ENCODE measurements around the gene CYP2S1.
"Not testable (repeated sequence)": the region's sequence is repeated elsewhere in the genome, so short reads cannot be mapped to it uniquely, and the experiment has no call there.

Gene CYP2S1

GRCh38 chr19:41192574-41193429 is at the start of gene CYP2S1:
Gene CYP2S1 (plus strand): TSS chr19:41193219. CDS start chr19:41193265, 46 bp downstream.
- no peak for DNase-seq (ENCODE audit: low read depth)

DNA sequence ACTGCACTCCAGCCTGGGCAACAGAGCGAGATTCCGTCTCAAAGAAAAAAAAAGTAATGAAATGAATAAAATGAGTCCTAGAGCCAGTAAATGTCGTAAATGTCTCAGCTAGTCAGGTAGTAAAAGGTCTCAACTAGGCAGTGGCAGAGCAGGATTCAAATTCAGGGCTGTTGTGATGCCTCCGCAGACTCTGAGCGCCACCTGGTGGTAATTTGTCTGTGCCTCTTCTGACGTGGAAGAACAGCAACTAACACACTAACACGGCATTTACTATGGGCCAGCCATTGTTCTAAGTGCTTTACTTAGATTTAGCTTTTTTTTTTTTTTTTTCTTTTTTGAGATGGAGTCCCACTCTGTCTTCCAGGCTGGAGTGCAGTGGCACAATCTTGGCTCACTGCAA is 48.6 kb upstream of the CYP2S1 start:
- DNase-seq (ENCODE audit: low read depth) = peak; percentile 68

- no peak for DNase-seq (ENCODE audit: low read depth)
These were observed 43.2 kb upstream of the CYP2S1 start for GRCh38 chr19:41149831-41150230.

- DNase-seq (ENCODE audit: low read depth) = not testable (repeated sequence)
These were observed 42.0 kb upstream of the CYP2S1 start for GRCh38 chr19:41150986-41151385.

- no peak for DNase-seq (ENCODE audit: low read depth)
These were observed 39.0 kb upstream of the CYP2S1 start for GRCh38 chr19:41154060-41154459.

DNA sequence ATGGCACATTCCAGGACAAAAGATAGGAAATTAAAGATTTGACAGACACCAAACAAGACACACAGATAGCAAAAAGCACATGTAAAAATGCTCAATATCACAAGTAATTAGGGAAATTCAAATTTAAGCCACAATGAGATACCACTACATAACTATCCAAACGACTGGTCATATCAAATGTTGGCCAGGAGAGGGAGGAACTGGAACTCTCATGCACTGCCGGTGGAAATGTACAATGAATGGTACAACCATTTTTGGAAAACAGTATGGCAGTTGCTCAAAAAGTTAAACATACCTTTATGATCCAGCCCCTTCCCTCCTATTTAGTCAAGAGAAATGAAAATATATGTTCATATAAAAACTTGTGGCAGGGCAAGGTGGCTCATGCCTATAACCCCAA is 36.8 kb upstream of the CYP2S1 start:
- DNase-seq (ENCODE audit: low read depth) = no peak

DNA sequence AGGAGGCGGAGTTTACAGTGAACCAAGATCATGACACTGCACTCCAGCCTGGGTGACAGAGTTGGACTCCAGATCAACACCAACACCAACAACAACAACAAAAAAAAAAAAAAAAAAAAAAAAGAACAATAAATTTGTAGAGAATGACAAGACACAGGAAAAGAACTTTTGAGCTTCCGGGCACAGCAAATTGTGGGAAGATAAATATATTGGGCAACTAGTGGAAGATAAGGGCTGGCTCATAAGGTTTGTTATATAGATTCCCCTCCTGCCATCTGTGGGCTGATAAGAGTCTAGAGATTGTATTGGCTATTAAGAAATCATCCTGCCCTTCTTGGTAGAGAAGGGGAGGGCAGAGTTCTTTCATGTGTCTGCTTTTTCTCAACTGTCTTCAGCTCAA is 33.1 kb upstream of the CYP2S1 start:
- no peak for DNase-seq (ENCODE audit: low read depth)

GRCh38 chr19:41161903-41162302 is 31.1 kb upstream of the CYP2S1 start:
- DNase-seq (ENCODE audit: low read depth) = no peak

GRCh38 chr19:41166944-41167804 is 25.8 kb upstream of the CYP2S1 start:
- DNase-seq (ENCODE audit: low read depth) = no peak

DNA sequence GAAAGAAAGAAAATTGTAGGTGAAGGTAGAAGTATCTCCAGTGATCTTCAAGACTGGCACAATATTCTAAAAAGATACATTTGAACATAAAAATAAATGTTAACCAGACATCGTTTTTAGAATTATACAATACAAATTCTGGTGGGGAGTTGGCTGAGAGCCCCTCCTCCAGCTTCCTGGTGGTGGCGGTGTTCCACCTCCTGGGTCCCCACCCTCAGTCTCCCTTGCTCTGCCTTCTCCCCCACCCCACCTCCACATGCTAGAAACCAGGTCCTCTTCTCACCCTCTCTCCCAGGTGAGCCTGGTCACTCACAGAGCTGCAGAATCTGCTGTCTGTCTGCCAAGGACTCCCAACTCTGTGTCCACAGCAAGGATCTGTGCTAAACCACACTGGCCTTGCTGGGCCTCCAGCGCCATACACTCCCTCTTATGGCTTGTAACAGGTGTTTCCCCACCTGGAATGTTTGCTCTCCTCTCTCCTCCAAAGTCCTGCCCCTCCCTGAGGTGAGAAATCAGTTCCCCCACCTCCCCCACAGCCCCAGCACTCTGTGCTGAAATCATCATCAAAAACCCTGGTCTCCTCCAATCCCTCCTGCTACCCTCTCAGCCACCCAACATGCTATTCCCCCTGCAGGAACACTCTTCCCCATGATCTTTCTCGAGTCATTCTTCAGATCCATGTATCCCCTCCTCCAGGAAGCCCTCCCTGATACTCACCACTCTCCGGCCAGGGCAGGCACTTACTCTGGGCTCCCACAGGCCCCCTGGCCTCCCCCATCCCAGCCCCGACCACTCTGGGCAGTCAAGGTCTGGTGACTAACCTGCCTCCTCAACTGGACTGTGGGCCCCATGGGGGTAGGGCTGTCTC is 20.5 kb upstream of the CYP2S1 start:
- DNase-seq (ENCODE audit: low read depth) = no peak

GRCh38 chr19:41174297-41174928 is 18.6 kb upstream of the CYP2S1 start:
- no peak for DNase-seq (ENCODE audit: low read depth)

GRCh38 chr19:41175801-41176777 is 16.9 kb upstream of the CYP2S1 start:
- DNase-seq (ENCODE audit: low read depth) = peak; percentile 63

GRCh38 chr19:41180173-41180572 is 12.8 kb upstream of the CYP2S1 start:
- not testable (repeated sequence) for DNase-seq (ENCODE audit: low read depth)

DNA sequence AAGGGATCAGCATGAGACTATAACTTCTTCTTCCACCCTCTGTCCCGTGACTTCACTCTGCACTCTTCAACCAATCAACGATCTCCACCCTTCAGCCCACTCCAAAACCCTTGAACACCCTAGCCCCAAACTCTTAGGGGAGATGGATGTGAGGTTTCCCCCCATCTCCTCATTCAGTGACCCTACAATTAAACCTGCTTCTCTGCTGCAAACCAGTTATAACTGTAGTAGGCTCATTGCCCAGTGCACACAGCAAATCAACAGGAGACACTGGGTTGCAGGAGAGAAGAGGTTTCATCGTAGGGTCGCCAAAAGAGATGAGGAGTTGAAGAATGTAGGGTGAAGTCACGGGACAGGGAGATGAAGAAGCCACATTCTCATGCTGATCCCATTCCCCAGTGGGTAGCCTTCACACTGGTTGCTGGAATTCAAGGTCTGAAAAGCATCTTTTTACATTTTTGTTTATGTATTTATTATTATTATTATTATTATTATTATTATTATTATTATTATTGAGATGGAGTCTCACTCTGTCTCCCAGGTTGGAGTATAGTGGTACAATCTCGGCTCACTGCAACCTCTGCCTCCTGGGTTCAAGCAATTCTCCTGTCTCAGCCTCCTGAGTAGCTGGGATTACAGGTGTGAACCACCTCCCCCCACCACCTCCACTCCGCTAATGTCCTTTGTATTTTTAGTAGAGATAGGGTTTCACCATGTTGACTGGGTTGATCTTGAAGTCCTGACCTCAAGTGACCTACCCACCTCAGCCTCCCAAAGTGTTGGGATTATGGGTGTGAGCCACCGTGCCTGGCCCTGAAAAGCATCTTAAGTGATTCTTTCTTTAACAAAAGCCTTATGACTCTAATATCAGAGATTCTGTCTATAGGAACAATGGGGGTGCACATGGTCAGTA is 5.8 kb upstream of the CYP2S1 start:
- DNase-seq (ENCODE audit: low read depth) = no peak

GRCh38 chr19:41187884-41188279 is 5.1 kb upstream of the CYP2S1 start:
- DNase-seq (ENCODE audit: low read depth) = no peak

DNA sequence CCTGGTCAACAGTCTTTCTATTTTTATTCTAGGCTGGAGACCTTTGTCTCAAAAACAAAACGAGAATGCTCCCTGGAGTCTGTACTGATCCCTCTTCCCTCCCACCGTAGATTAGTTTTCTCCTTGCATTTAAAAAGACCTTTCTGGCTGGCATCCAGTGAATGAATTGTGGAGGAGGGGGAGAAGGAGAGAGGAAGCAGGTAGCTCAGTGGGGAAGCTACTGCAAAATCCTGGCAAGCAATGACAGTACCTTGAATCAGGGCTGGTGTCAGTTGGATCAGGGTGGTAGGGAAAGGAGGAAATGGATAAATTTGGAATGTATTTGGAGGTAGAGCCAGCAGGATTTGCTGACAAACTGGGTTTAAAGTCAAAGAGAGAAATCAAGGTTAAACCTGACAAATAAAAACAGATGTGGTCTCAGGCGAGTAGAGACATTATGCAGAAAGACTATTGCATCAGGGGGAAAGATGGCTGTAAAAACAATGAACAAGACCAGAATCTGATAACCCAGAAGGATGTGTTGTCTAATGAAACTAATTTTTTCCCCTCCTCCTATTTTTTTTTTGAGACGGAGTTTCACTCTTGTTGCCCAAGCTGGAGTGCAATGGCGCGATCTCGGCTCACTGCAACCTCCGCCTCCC is 3.5 kb upstream of the CYP2S1 start:
- DNase-seq (ENCODE audit: low read depth) = no peak

- no peak for DNase-seq (ENCODE audit: low read depth)
These were observed 574 bp downstream of the CYP2S1 start for GRCh38 chr19:41193430-41194156.

GRCh38 chr19:41194157-41194552 is 1.1 kb downstream of the CYP2S1 start:
- DNase-seq (ENCODE audit: low read depth) = no peak

Data from fibroblast of the conjunctiva (primary cell).